Sigmoid colon (tissue), 7 donors: ENCODE results near the gene DIS3L2. TPM values are rescaled to one million over a fixed set of nuclear protein-coding genes. Genes with fewer than 3 reads are reported as not detected.

Source experiments
- DNase-seq: peaks from one replicate; pipeline ENCODE4 v3.0.0-alpha.2; 2019
- H3K27ac ChIP-seq, 4 donors: fragments of 200-600 bp; sonication (generic); one replicate each; pipeline ENCODE4 v1.5.1; 2016 to 2019; ENCODE audit warnings: mild to moderate bottlenecking in 1 of 4
- H3K27me3 ChIP-seq, 3 donors: fragments of 200-600 bp; sonication (generic); one replicate each; pipeline ENCODE4 v1.5.1; 2019; ENCODE audit warnings: mild to moderate bottlenecking in 1 of 3
- H3K36me3 ChIP-seq, 4 donors: fragments of 200-600 bp; sonication (generic); one replicate each; pipeline ENCODE4 v1.5.1; 2016 to 2019
- H3K4me1 ChIP-seq, 4 donors: fragments of 200-600 bp; sonication (generic); one replicate each; pipeline ENCODE4 v1.5.1; 2017 to 2019
- H3K4me3 ChIP-seq, 4 donors: fragments of 200-600 bp; sonication (generic); one replicate each; pipeline ENCODE4 v1.5.1; 2017 to 2019; ENCODE audit warnings: mild to moderate bottlenecking in 2 of 4, moderate library complexity in 1 of 4
- H3K9me3 ChIP-seq, 4 donors: fragments of 200-600 bp in 3 of 4; sonication (generic) in 3 of 4; one replicate each; pipeline versions ENCODE4 v1.5.1 to v1.6.1; 2013 to 2019
- EP300 ChIP-seq, 4 donors: sonication (generic); formaldehyde crosslinking; IDR thresholded peaks; one replicate each; pipeline ENCODE4 v1.6.1; 2017; ENCODE audit warnings: antibody characterized with exemption in 4 of 4
- POLR2A ChIP-seq, 2 donors: fragments of 450-650 bp; IDR thresholded peaks; one replicate each; pipeline ENCODE4 v1.6.1; 2016; ENCODE audit warnings: antibody characterized with exemption in 2 of 2, mild to moderate bottlenecking in 2 of 2, moderate library complexity in 2 of 2
- POLR2AphosphoS5 ChIP-seq, 4 donors: sonication (generic); formaldehyde crosslinking; IDR thresholded peaks; one replicate each; pipeline ENCODE4 v1.6.1; 2017; ENCODE audit warnings: antibody characterized with exemption in 4 of 4
- WGBS, 2 donors: extraction: QIAGEN DNeasy Blood & Tissue Kit; methylation state at CpG; one replicate each; pipeline ENCODE4 v1.1.7; 2013; 5-methylcytosine and 5-hydroxymethylcytosine counted together
- intact Hi-C: fragments of 100-400 bp; cut with DNase I; formaldehyde crosslinking; loops from one replicate; pipeline ENCODE4 v1.15.1; 2023
- polyA plus RNA-seq, 3 donors: library from polyadenylated mRNA; stranded (reverse); fragments of 200-250 nt; gene quantifications; one replicate each; pipeline ENCODE4 v1.2.3, GENCODE V29; 2013
- total RNA-seq, 4 donors: library from RNA; depleted of rRNA; stranded (reverse); fragments of >200 nt; gene quantifications; one replicate each; pipeline ENCODE4 v1.1.0, GENCODE V29; 2016
- TF ChIP-seq, protein P1 (sequence below), 4 experiments: fragments of 450-650 bp in 3 of 4; fragments of 200-600 bp in 1 of 4; IDR thresholded peaks; one replicate each; pipeline ENCODE4 v1.5.1; 2016 to 2019; ENCODE audit warnings: antibody characterized with exemption in 4 of 4, mild to moderate bottlenecking in 3 of 4, moderate library complexity in 2 of 4
- donor health status: healthy with polysubstance abuse.
- donor health status: Bipolar disorder and iron deficiency.
- donor health status: healthy.

The DIS3L2 gene
- total and polyA plus RNA-seq, 7 donors = 8.8 to 37.9 (median 22.5) TPM

- H3K4me3 ChIP-seq = no peak overlapping the region
- TF ChIP-seq EP300 (IDR thresholded peaks at IDR 0.05) (no peak), POLR2A (IDR thresholded peaks at IDR 0.05) (no peak), POLR2AphosphoS5 (IDR thresholded peaks at IDR 0.05) (no peak)
- TF ChIP-seq, protein P1, sequence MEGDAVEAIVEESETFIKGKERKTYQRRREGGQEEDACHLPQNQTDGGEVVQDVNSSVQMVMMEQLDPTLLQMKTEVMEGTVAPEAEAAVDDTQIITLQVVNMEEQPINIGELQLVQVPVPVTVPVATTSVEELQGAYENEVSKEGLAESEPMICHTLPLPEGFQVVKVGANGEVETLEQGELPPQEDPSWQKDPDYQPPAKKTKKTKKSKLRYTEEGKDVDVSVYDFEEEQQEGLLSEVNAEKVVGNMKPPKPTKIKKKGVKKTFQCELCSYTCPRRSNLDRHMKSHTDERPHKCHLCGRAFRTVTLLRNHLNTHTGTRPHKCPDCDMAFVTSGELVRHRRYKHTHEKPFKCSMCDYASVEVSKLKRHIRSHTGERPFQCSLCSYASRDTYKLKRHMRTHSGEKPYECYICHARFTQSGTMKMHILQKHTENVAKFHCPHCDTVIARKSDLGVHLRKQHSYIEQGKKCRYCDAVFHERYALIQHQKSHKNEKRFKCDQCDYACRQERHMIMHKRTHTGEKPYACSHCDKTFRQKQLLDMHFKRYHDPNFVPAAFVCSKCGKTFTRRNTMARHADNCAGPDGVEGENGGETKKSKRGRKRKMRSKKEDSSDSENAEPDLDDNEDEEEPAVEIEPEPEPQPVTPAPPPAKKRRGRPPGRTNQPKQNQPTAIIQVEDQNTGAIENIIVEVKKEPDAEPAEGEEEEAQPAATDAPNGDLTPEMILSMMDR (IDR thresholded peaks at IDR 0.05) = no peak
- no peak for DNase-seq
- H3K4me1 ChIP-seq = peaks cover 0 to 5% (median 2%) of the 10 kb centered on the region in 4 donors
- 95 to 98% methylated on average over 10 of the region's 10 CpGs for WGBS, 2 donors
- intact Hi-C loops = no loop called here
- H3K27me3 ChIP-seq = no peaks in the 10 kb centered on the region
- H3K27ac ChIP-seq = no peak overlapping the region
- peaks cover 0 to 22% (median 6%) of the 10 kb centered on the region in 4 donors for H3K36me3 ChIP-seq
- no peaks in the 10 kb centered on the region for H3K9me3 ChIP-seq
Measured at GRCh38 chr2:232240906-232241305, 279.4 kb downstream of the DIS3L2 start.

- Histone ChIP-seq H3K4me1 (no peaks in the 10 kb centered on the region), H3K9me3 (no peaks in the 10 kb centered on the region), H3K27ac (no peak overlapping the region), H3K36me3 (peaks cover 0 to 22% (median 6%) of the 10 kb centered on the region in 4 donors), H3K27me3 (no peaks in the 10 kb centered on the region), H3K4me3 (no peak overlapping the region)
- 98 to 99% methylated on average over 2 of the region's 2 CpGs for WGBS, 2 donors
- intact Hi-C loops = no loop called here
- DNase-seq = no peak
- TF ChIP-seq, protein P1 (IDR thresholded peaks at IDR 0.05) = no peak
- TF ChIP-seq POLR2A (IDR thresholded peaks at IDR 0.05) = no peak
- no peak for TF ChIP-seq EP300 (IDR thresholded peaks at IDR 0.05)
- TF ChIP-seq POLR2AphosphoS5 (IDR thresholded peaks at IDR 0.05) = no peak
Measured at GRCh38 chr2:232242316-232242715, 280.8 kb downstream of the DIS3L2 start.

GRCh38 chr2:232245111-232245510 is 283.6 kb downstream of the DIS3L2 start:
- H3K27ac ChIP-seq = no peak overlapping the region
- DNase-seq = no peak
- TF ChIP-seq POLR2AphosphoS5 (IDR thresholded peaks at IDR 0.05) = no peak
- no peak for TF ChIP-seq EP300 (IDR thresholded peaks at IDR 0.05)
- no peak for TF ChIP-seq POLR2A (IDR thresholded peaks at IDR 0.05)
- TF ChIP-seq, protein P1 (IDR thresholded peaks at IDR 0.05) = no peak
- intact Hi-C loops = no loop called here
- H3K27me3 ChIP-seq = no peaks in the 10 kb centered on the region
- peaks cover 0 to 15% (median 7%) of the 10 kb centered on the region in 4 donors for H3K36me3 ChIP-seq
- 96 to 97% methylated on average over 2 of the region's 2 CpGs for whole genome bisulfite sequencing, 2 donors
- H3K4me3 ChIP-seq = no peak overlapping the region
- no peaks in the 10 kb centered on the region for H3K9me3 ChIP-seq
- H3K4me1 ChIP-seq = no peaks in the 10 kb centered on the region

- Histone ChIP-seq H3K9me3 (no peaks in the 10 kb centered on the region), H3K27me3 (no peaks in the 10 kb centered on the region), H3K4me1 (no peaks in the 10 kb centered on the region), H3K4me3 (no peak overlapping the region), H3K36me3 (peaks cover 0 to 16% (median 5%) of the 10 kb centered on the region in 4 donors), H3K27ac (no peak overlapping the region)
- DNase-seq = no peak
- 94 to 96% methylated on average over 3 of the region's 3 CpGs for WGBS, 2 donors
- intact Hi-C loops = no loop called here
- TF ChIP-seq, protein P1 (IDR thresholded peaks at IDR 0.05) = no peak
- no peak for TF ChIP-seq POLR2AphosphoS5 (IDR thresholded peaks at IDR 0.05)
- TF ChIP-seq EP300 (IDR thresholded peaks at IDR 0.05) = no peak
- TF ChIP-seq POLR2A (IDR thresholded peaks at IDR 0.05) = no peak
Measured at GRCh38 chr2:232246245-232246644, 284.7 kb downstream of the DIS3L2 start.

DNA sequence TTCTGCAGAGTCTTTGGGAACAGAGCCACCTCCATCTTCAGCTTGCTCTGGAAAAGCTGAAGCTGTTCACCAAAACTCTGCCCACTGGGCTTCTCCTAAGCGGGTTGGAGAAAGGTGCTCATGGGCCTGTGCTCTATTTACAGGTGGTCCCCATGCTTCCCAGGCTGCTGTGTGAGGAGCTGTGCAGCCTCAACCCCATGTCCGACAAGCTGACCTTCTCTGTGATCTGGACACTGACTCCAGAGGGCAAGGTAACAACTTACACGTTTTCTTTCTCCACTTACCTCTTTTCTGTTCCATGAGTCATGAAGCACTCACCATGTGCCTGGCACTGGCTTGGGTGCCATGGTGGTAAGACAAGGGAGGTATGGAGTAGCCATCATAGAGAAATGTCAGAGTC is 287.6 kb downstream of the DIS3L2 start:
- 96% methylated on average over 3 of the region's 3 CpGs for WGBS, 2 donors
- H3K36me3 ChIP-seq = peaks cover 0 to 25% (median 5%) of the 10 kb centered on the region in 4 donors
- H3K4me1 ChIP-seq = no peaks in the 10 kb centered on the region
- H3K9me3 ChIP-seq = no peaks in the 10 kb centered on the region
- TF ChIP-seq, protein P1 (IDR thresholded peaks at IDR 0.05) = no peak
- TF ChIP-seq EP300 (IDR thresholded peaks at IDR 0.05) (no peak), POLR2AphosphoS5 (IDR thresholded peaks at IDR 0.05) (no peak), POLR2A (IDR thresholded peaks at IDR 0.05) (no peak)
- H3K27ac ChIP-seq = no peak overlapping the region
- no peak for DNase-seq
- intact Hi-C loops = no loop called here
- H3K27me3 ChIP-seq = no peaks in the 10 kb centered on the region
- no peak overlapping the region for H3K4me3 ChIP-seq
